Peyer's patch (tissue), 4 donors: Measurements from ENCODE around the gene PLCE1. TPM values are rescaled to one million over a fixed set of nuclear protein-coding genes. Genes with fewer than 3 reads are reported as not detected.

Source experiments
- DNase-seq, 3 donors: peaks; one replicate each; pipeline ENCODE4 v3.0.0-alpha.2; 2017 to 2019
- H3K27ac ChIP-seq, 4 donors: fragments of 200-600 bp; sonication (generic); one replicate each; pipeline ENCODE4 v1.5.1; 2016 to 2019
- H3K27me3 ChIP-seq, 2 donors: fragments of 200-600 bp; sonication (generic); one replicate each; pipeline ENCODE4 v1.5.1; 2019
- H3K36me3 ChIP-seq, 3 donors: fragments of 200-600 bp; sonication (generic); one replicate each; pipeline ENCODE4 v1.5.1; 2016 to 2019
- H3K4me1 ChIP-seq, 4 donors: fragments of 200-600 bp; sonication (generic); one replicate each; pipeline ENCODE4 v1.5.1; 2016 to 2019
- H3K4me3 ChIP-seq, 4 donors: fragments of 200-600 bp; sonication (generic); 1 replicate in 3 of 4; 2 replicates in 1 of 4; pipeline ENCODE4 v1.5.1; 2016 to 2019; ENCODE audit warnings: mild to moderate bottlenecking in 1 of 4
- H3K9me3 ChIP-seq, 4 donors: fragments of 200-600 bp; sonication (generic); one replicate each; pipeline ENCODE4 v1.5.1; 2016 to 2019; ENCODE audit warnings: mild to moderate bottlenecking in 1 of 4
- CTCF ChIP-seq, 6 experiments: fragments of 450-650 bp in 4 of 6; fragments of 200-600 bp in 2 of 6; sonication (generic) in 1 of 6; IDR thresholded peaks; one replicate each; pipeline ENCODE4 v1.5.1; 2017 to 2019; ENCODE audit warnings: antibody characterized with exemption in 6 of 6, mild to moderate bottlenecking in 3 of 6, moderate library complexity in 1 of 6
- POLR2A ChIP-seq, 2 donors: fragments of 450-650 bp; IDR thresholded peaks; one replicate each; pipeline ENCODE4 v1.5.1; 2017; ENCODE audit warnings: antibody characterized with exemption in 2 of 2, mild to moderate bottlenecking in 2 of 2, moderate library complexity in 2 of 2
- total RNA-seq, 4 donors: library from RNA; depleted of rRNA; stranded (reverse); fragments of >200 nt; gene quantifications; one replicate each; pipeline ENCODE4 v1.1.0, GENCODE V29; 2016

Gene PLCE1
- total RNA-seq, 4 donors from 2014 or later, result 15.4 to 42.9 (median 33.5) TPM

GRCh38 chr10:94006591-94007550, 13.1 kb downstream of the PLCE1 start:
- peak overlapping the region in 3 of 4 donors; percentile 24 to 78 (median 33) for H3K27ac ChIP-seq
- DNase-seq, result peak in 1 of 3 donors; percentile 68
- no peak for TF ChIP-seq POLR2A (IDR thresholded peaks at IDR 0.05)
- TF ChIP-seq CTCF (IDR thresholded peaks at IDR 0.05), result no peak
- H3K27me3 ChIP-seq, result no peaks in the 10 kb centered on the region
- H3K9me3 ChIP-seq, result no peaks in the 10 kb centered on the region
- peaks cover 0 to 19% (median 2%) of the 10 kb centered on the region in 4 donors for H3K4me1 ChIP-seq
- H3K4me3 ChIP-seq, result no peak overlapping the region
- H3K36me3 ChIP-seq, result no peaks in the 10 kb centered on the region

- Histone ChIP-seq H3K9me3 (no peaks in the 10 kb centered on the region), H3K4me1 (peaks cover 0 to 19% (median 2%) of the 10 kb centered on the region in 4 donors), H3K4me3 (no peak overlapping the region), H3K36me3 (no peaks in the 10 kb centered on the region), H3K27me3 (no peaks in the 10 kb centered on the region), H3K27ac (no peak overlapping the region)
- TF ChIP-seq POLR2A (IDR thresholded peaks at IDR 0.05), result no peak
- no peak for TF ChIP-seq CTCF (IDR thresholded peaks at IDR 0.05)
- no peak for DNase-seq
Measured at GRCh38 chr10:94008526-94008925, 14.8 kb downstream of the PLCE1 start.

GRCh38 chr10:94010116-94010515, 16.4 kb downstream of the PLCE1 start:
- Histone ChIP-seq H3K36me3 (no peaks in the 10 kb centered on the region), H3K27ac (no peak overlapping the region), H3K27me3 (no peaks in the 10 kb centered on the region)

GRCh38 chr10:94010886-94011285, 17.2 kb downstream of the PLCE1 start:
- Histone ChIP-seq H3K27me3 (no peaks in the 10 kb centered on the region), H3K36me3 (no peaks in the 10 kb centered on the region), H3K9me3 (no peaks in the 10 kb centered on the region), H3K27ac (no peak overlapping the region), H3K4me1 (peaks cover 0 to 11% (median 2%) of the 10 kb centered on the region in 4 donors), H3K4me3 (no peak overlapping the region)
- TF ChIP-seq POLR2A (IDR thresholded peaks at IDR 0.05) (no peak), CTCF (IDR thresholded peaks at IDR 0.05) (no peak)
- DNase-seq, result no peak

More at GRCh38 chr10:94010116-94010515, 16.4 kb downstream of the PLCE1 start:
- Histone ChIP-seq H3K4me3 (no peak overlapping the region), H3K4me1 (peaks cover 0 to 17% (median 2%) of the 10 kb centered on the region in 4 donors), H3K9me3 (no peaks in the 10 kb centered on the region)
- TF ChIP-seq CTCF (IDR thresholded peaks at IDR 0.05), result no peak
- TF ChIP-seq POLR2A (IDR thresholded peaks at IDR 0.05), result no peak
- DNase-seq, result no peak

- H3K27ac ChIP-seq, result no peak overlapping the region
- TF ChIP-seq POLR2A (IDR thresholded peaks at IDR 0.05), result no peak
- TF ChIP-seq CTCF (IDR thresholded peaks at IDR 0.05), result no peak
- peaks cover 0 to 9% (median 2%) of the 10 kb centered on the region in 4 donors for H3K4me1 ChIP-seq
- H3K27me3 ChIP-seq, result no peaks in the 10 kb centered on the region
- DNase-seq, result no peak
- H3K4me3 ChIP-seq, result no peak overlapping the region
- no peaks in the 10 kb centered on the region for H3K36me3 ChIP-seq
- H3K9me3 ChIP-seq, result no peaks in the 10 kb centered on the region
Measured at GRCh38 chr10:94011296-94011695, 17.6 kb downstream of the PLCE1 start.
